Calu3 (cell line): ENCODE measurements around the gene CLCA2. TPM values are rescaled to one million over a fixed set of nuclear protein-coding genes. Genes with fewer than 3 reads are reported as not detected.

Experiments
- BruUV-seq: library from RNA; stranded (reverse); fragments of 400-500 nt; replicated peaks from 2 replicates; lab custom pipeline; 2021; lab: Mats Ljungman, UMichigan
- CTCF ChIA-PET: fragments of 300-600 bp; sonication (Branson Sonifier 250); formaldehyde crosslinking; loops from one replicate; lab custom pipeline; 2022; ENCODE audit warnings: antibody characterized with exemption; lab: Charles Lee
- DNase-seq: peaks from one replicate; pipeline ENCODE4 v3.0.0; 2022
- H3K27ac Mint-ChIP-seq: one replicate; pipeline ENCODE4 v1.8.0; 2022; ENCODE audit warnings: mixed read lengths; ENCODE audit not compliant: unreplicated experiment
- H3K27me3 Mint-ChIP-seq: one replicate; pipeline ENCODE4 v1.8.0; 2022; ENCODE audit warnings: mixed read lengths; ENCODE audit not compliant: unreplicated experiment
- H3K36me3 Mint-ChIP-seq: one replicate; pipeline ENCODE4 v1.8.0; 2022; ENCODE audit warnings: mild to moderate bottlenecking, moderate library complexity, mixed read lengths; ENCODE audit not compliant: insufficient read depth, unreplicated experiment
- H3K4me1 Mint-ChIP-seq: one replicate; pipeline ENCODE4 v1.8.0; 2022; ENCODE audit warnings: mild to moderate bottlenecking, low read depth, mixed read lengths; ENCODE audit not compliant: unreplicated experiment
- H3K4me3 Mint-ChIP-seq: one replicate; pipeline ENCODE4 v1.8.0; 2022; ENCODE audit warnings: mild to moderate bottlenecking, low read depth, moderate library complexity, mixed read lengths; ENCODE audit not compliant: unreplicated experiment
- H3K9me3 Mint-ChIP-seq: one replicate; pipeline ENCODE4 v1.8.0; 2022; ENCODE audit warnings: low read depth, mixed read lengths; ENCODE audit not compliant: unreplicated experiment
- CTCF ChIP-seq: fragments of 200-600 bp; IDR thresholded peaks from one replicate; pipeline ENCODE4 v1.8.0; 2022; ENCODE audit warnings: antibody characterized with exemption; ENCODE audit not compliant: unreplicated experiment
- intact Hi-C: fragments of 100-400 bp; cut with micrococcal nuclease; formaldehyde crosslinking; loops from one replicate; pipeline ENCODE4 v1.10.0; 2022; ENCODE audit not compliant: unreplicated experiment
- total RNA-seq: library from RNA; stranded (reverse); gene quantifications from 2 replicates; pipeline ENCODE4 v1.2.3, GENCODE V29; 2022

The CLCA2 gene
- total RNA-seq, 1 experiment from 2014 or later = not detected

- CTCF ChIA-PET = no interaction called here
- BruUV-seq = no TSS peak
- H3K27me3 Mint-ChIP-seq = no peaks in the 10 kb centered on the region
- no peaks in the 10 kb centered on the region for H3K9me3 Mint-ChIP-seq
- no peaks in the 10 kb centered on the region for H3K4me1 Mint-ChIP-seq
- intact Hi-C loops = no loop called here
- H3K4me3 Mint-ChIP-seq = no peak overlapping the region
- no peak overlapping the region for H3K27ac Mint-ChIP-seq
- no peaks in the 10 kb centered on the region for H3K36me3 Mint-ChIP-seq
- no peak for TF ChIP-seq CTCF
- DNase-seq = no peak
Measured at GRCh38 chr1:86453664-86454063, 29.7 kb downstream of the CLCA2 start.

- H3K9me3 Mint-ChIP-seq = no peaks in the 10 kb centered on the region
- CTCF ChIA-PET = no interaction called here
Measured at GRCh38 chr1:86455073-86455472, 31.1 kb downstream of the CLCA2 start.

GRCh38 chr1:86460998-86461397, 37.0 kb downstream of the CLCA2 start:
- CTCF ChIA-PET = no interaction called here
- DNase-seq = no peak
- no peaks in the 10 kb centered on the region for H3K27me3 Mint-ChIP-seq
- BruUV-seq = no TSS peak
- H3K4me1 Mint-ChIP-seq = no peaks in the 10 kb centered on the region
- intact Hi-C loops = no loop called here
- no peaks in the 10 kb centered on the region for H3K9me3 Mint-ChIP-seq
- no peak overlapping the region for H3K27ac Mint-ChIP-seq
- TF ChIP-seq CTCF = no peak
- no peaks in the 10 kb centered on the region for H3K36me3 Mint-ChIP-seq
- no peak overlapping the region for H3K4me3 Mint-ChIP-seq

More at GRCh38 chr1:86455073-86455472, 31.1 kb downstream of the CLCA2 start:
- no TSS peak for BruUV-seq
- Mint-ChIP-seq H3K4me1 (no peaks in the 10 kb centered on the region), H3K4me3 (no peak overlapping the region), H3K27me3 (no peaks in the 10 kb centered on the region), H3K27ac (no peak overlapping the region), H3K36me3 (no peaks in the 10 kb centered on the region)
- intact Hi-C loops = no loop called here
- TF ChIP-seq CTCF = no peak
- DNase-seq = no peak

- H3K4me1 Mint-ChIP-seq = no peaks in the 10 kb centered on the region
- no peaks in the 10 kb centered on the region for H3K27me3 Mint-ChIP-seq
- intact Hi-C loops = no loop called here
- DNase-seq = no peak
- H3K36me3 Mint-ChIP-seq = no peaks in the 10 kb centered on the region
- CTCF ChIA-PET = no interaction called here
- H3K9me3 Mint-ChIP-seq = no peaks in the 10 kb centered on the region
- BruUV-seq = no TSS peak
- H3K4me3 Mint-ChIP-seq = no peak overlapping the region
- no peak overlapping the region for H3K27ac Mint-ChIP-seq
- no peak for TF ChIP-seq CTCF
Measured at GRCh38 chr1:86461482-86461881, 37.5 kb downstream of the CLCA2 start.
